ACC112 (cell line): ENCODE data around the gene RNF114.
A peak's percentile ranks its signal among the peaks of the same experiment; 100 is the strongest.
"Not testable (repeated sequence)": the region's sequence is repeated elsewhere in the genome, so short reads cannot be mapped to it uniquely, and the experiment has no call there.

Experiments
- H2AFZ ChIP-seq: fragments of 200-600 bp; sonication (generic); one replicate; pipeline ENCODE4 v1.6.0; 2017; ENCODE audit warnings: antibody characterized with exemption, low read length; ENCODE audit not compliant: unreplicated experiment
- H3K27ac ChIP-seq: fragments of 200-600 bp; sonication (generic); 2 replicates; pipeline ENCODE4 v1.5.1; 2014; ENCODE audit warnings: low read depth, mild to moderate bottlenecking, antibody characterized with exemption, low read length, moderate library complexity
- H3K27me3 ChIP-seq: fragments of 200-600 bp; sonication (generic); 2 replicates; pipeline ENCODE4 v1.6.1; 2014; ENCODE audit warnings: mild to moderate bottlenecking, antibody characterized with exemption, low read length, moderate library complexity, mixed read lengths; ENCODE audit not compliant: insufficient read depth
- H3K36me3 ChIP-seq: fragments of 200-600 bp; sonication (generic); 2 replicates; pipeline ENCODE4 v1.6.1; 2016; ENCODE audit warnings: mild to moderate bottlenecking, antibody characterized with exemption, low read length, moderate library complexity, mixed read lengths; ENCODE audit not compliant: insufficient read depth
- H3K4me1 ChIP-seq: fragments of 200-600 bp; sonication (generic); one replicate; pipeline ENCODE4 v1.6.1; 2016; ENCODE audit warnings: low read length, mixed read lengths; ENCODE audit not compliant: insufficient read depth, unreplicated experiment, control insufficient read depth
- H3K4me3 ChIP-seq: fragments of 200-600 bp; sonication (generic); 2 replicates; pipeline ENCODE4 v1.5.1; 2014; ENCODE audit warnings: mild to moderate bottlenecking, low read depth, low read length
- H3K79me2 ChIP-seq: fragments of 200-600 bp; sonication (generic); one replicate; pipeline ENCODE4 v1.6.0; 2016; ENCODE audit warnings: low read length; ENCODE audit not compliant: control insufficient read depth, unreplicated experiment, insufficient read depth

Gene RNF114

DNA sequence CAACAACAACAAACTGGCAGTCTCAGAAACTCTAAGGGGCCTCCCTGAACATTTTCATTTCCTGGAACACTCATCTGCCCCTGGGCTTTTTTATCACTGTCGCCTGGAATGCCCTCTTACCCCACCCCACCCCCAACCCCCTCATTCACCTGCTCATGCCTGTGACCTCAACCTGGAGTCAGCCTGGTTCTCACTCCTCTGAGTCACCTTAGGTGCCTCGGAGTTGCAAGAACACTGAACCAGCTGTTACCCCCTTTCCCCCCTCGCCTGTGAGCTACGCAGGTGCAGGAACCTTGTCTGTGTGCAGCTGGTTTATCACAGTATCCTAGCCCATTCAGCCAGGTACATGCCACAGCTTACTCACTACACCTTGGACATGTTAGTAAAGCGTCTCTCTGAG is 33.7 kb downstream of the RNF114 start:
- H3K79me2 ChIP-seq: no peaks in the 10 kb centered on the region
- H3K27ac ChIP-seq: no peak overlapping the region
- no peaks in the 10 kb centered on the region for H3K27me3 ChIP-seq
- no peak overlapping the region for H2AFZ ChIP-seq
- no peak overlapping the region for H3K4me3 ChIP-seq
- H3K4me1 ChIP-seq: peaks cover 12% of the 10 kb centered on the region
- H3K36me3 ChIP-seq: no peaks in the 10 kb centered on the region

DNA sequence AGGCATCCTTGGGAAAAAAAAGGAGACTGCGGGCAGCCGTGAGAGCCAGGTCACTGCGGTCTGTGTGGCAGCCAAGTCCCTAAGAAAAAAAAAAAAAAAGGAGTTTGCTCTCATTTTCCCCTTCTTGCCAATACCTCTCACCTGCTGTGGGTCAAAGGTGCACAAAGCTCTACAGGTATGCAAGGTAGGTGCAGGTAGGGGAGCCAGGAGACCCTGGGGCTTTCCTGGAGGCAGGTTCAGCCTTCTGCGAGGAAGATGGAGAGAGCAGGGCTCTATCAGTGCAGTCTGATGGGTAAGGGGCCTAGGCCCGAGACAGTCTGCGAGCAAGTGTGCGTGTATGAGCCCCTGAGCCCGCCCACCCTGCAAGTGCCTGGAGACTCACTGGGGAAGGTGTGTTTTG is 34.3 kb downstream of the RNF114 start:
- Histone ChIP-seq H3K79me2 (no peaks in the 10 kb centered on the region), H3K27me3 (no peaks in the 10 kb centered on the region), H3K36me3 (no peaks in the 10 kb centered on the region), H3K4me3 (no peak overlapping the region), H3K27ac (no peak overlapping the region), H2AFZ (no peak overlapping the region), H3K4me1 (peaks cover 12% of the 10 kb centered on the region)

DNA sequence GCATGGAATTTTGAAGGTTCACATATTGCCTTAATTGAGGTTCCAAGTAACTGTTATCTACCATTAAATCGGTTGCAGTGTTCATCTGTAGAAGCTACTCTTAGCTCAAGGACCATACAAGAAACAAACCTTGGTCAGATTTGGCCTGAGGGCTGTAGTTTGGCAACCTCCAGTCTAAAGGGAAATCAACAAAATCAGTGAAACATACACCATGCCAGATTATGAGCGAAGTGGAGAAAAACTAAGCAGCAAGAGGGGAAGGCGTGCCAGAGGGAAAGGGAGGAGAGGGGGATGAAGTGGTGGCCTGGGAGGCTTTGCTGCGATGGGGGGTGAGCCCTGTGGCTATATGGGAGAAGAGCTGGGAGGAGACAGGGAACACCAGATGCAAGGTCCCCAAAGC is 37.8 kb downstream of the RNF114 start:
- no peak overlapping the region for H3K27ac ChIP-seq
- no peaks in the 10 kb centered on the region for H3K36me3 ChIP-seq

DNA sequence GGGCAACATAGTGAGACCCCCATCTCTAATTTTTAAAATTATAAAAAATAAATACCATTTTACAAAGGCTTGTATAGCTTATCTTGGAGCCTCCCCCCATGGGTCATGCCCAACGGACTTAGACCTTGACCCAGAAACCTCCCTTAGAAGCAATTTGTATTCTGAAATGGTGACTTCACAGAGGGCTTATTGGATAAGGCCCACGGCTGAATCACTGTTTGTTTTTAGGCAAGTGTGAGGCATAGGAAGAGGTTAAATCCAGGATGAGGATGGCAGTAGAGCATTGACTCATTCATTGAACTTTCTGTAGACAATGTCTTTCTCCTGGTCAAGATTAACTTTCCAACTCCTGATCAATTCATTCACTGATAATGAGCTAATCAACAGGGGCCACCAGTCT is 40.3 kb downstream of the RNF114 start:
- H3K4me1 ChIP-seq: no peaks in the 10 kb centered on the region
- H3K79me2 ChIP-seq: no peaks in the 10 kb centered on the region
- no peak overlapping the region for H3K4me3 ChIP-seq
- no peaks in the 10 kb centered on the region for H3K27me3 ChIP-seq
- H3K27ac ChIP-seq: no peak overlapping the region
- no peak overlapping the region for H2AFZ ChIP-seq
- H3K36me3 ChIP-seq: no peaks in the 10 kb centered on the region

More for the DNA sequence above, 37.8 kb downstream of the RNF114 start:
- H3K4me1 ChIP-seq: peaks cover 4% of the 10 kb centered on the region
- no peaks in the 10 kb centered on the region for H3K79me2 ChIP-seq
- no peak overlapping the region for H2AFZ ChIP-seq
- no peak overlapping the region for H3K4me3 ChIP-seq
- H3K27me3 ChIP-seq: no peaks in the 10 kb centered on the region

DNA sequence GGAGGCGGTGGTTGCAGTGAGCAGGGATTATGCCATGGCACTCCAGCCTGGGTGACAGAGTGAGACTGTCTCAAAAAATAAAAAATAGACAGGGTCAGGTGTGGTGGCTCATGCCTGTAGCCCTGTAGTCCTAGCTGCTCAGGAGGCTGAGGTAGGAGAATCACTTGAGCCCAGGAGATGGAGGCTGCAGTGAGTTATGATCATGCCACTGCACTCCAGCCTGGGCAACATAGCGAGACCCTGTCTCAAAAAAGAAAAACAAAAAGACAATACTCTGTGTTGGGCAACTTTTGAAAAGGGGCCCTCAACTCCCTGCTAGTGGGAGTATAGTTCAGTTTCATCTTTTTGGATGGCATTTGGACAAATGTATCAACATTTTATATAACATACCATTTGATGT is 41.5 kb downstream of the RNF114 start:
- H3K27me3 ChIP-seq, H3K4me1 ChIP-seq, H3K4me3 ChIP-seq, H3K79me2 ChIP-seq, H2AFZ ChIP-seq, H3K36me3 ChIP-seq, H3K27ac ChIP-seq: not testable (repeated sequence)

DNA sequence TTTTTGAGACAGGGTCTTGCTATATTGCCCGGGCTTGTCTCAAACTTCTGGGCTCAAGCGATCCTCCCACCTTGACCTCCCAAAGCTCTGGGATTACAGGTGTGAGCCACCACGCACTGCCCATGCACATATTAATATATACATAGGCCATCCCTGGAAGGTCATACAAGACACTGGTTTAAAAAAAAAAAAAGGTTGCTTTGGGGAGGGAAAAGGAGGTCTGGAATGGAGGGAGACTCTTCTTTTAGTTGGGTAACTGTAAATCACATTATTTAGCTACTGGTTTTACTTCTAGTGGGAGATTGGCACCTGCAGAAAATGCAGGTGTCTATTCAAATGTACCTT is 42.5 kb downstream of the RNF114 start:
- Histone ChIP-seq H3K79me2 (peaks cover 8% of the 10 kb centered on the region), H3K27ac (no peak overlapping the region), H3K4me1 (no peaks in the 10 kb centered on the region), H3K27me3 (no peaks in the 10 kb centered on the region), H2AFZ (no peak overlapping the region), H3K36me3 (no peaks in the 10 kb centered on the region), H3K4me3 (no peak overlapping the region)

DNA sequence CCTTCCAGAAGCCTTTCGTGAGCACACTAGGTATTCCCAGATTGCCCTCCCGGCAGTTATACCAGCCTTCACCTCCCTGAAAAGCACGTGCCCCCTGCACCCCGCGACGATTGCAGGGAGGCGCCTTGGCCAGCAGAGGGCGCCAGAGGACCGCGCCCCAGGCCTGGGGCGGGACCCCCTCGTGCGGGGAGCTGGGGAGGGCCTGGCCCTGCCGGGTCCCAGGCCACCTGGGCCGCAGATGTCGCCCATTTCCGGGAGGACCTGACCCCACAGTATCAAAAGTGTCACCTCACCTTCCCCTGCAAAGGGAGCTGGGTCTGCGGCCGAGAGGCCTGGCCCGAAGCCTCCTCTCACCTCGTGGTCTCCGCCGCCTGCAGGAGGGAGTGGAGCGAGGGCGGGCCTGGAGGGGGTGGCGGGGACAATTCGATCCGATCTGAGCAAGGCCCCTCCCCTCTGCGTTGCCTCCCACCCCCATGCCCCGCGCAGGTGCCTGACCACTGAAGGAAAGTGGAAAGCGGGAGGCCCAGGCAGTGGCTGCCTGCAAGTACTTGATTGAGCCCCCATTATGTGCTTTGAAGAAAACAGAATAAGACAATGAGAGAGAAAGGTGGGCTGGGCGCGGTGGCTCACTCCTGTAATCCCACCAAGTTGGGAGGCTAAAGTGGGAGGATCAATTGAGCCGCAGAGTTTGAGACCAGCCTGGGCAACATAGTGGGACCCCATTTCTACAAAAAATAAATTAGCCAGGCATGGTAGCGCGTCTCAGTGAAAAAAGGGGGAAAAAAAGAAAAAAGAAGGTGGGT is 43.0 kb downstream of the RNF114 start:
- H2AFZ ChIP-seq: peak overlapping the region; percentile 53
- H3K27ac ChIP-seq: no peak overlapping the region
- H3K36me3 ChIP-seq: no peaks in the 10 kb centered on the region

DNA sequence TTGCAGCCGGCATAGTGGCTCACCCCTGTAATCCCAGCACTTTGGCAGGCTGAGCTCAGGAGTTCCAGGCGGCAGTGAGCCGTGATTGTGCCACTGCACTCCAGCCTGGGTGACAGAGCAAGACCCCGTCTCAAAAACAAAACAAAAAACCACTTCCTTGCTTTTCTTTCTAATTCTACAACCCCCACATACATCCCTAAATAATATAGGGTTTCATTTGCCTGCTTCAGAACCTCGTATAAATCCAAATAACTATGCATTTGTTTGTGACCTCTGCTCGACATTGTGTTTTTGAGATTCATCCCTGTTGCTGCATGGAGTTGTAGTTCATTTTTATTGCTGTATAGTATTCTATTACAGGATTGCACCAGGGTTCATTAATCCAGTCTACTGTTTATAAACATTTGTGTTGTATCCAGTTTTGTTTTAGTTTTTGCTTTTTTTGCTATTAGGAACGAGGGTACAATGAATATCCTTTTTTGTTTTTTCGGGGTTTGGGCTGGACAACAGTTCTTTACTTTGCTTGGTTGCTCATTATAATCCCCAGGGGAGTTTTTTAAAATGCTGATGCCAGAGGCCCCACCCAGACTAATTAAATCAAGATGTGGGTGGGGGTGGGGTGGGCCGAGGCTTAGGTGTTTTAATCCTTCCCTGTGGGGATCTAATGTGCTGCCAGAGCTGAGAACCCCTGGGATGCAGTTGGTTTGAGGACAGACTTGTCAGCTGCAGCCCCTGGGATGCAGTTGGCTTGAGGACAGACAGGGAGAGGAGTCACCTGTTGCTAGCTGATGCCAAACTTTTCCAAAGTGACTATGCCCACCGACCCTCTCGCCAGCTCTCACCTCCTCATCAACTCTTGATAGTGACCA is 44.2 kb downstream of the RNF114 start:
- peaks cover 11% of the 10 kb centered on the region for H3K4me1 ChIP-seq
- H3K4me3 ChIP-seq: no peak overlapping the region
- no peaks in the 10 kb centered on the region for H3K27me3 ChIP-seq
- H3K79me2 ChIP-seq: peaks cover 26% of the 10 kb centered on the region
- H3K27ac ChIP-seq: no peak overlapping the region
- H3K36me3 ChIP-seq: no peaks in the 10 kb centered on the region
- no peak overlapping the region for H2AFZ ChIP-seq

More for the DNA sequence above, 43.0 kb downstream of the RNF114 start:
- H3K79me2 ChIP-seq: peaks cover 14% of the 10 kb centered on the region
- no peaks in the 10 kb centered on the region for H3K27me3 ChIP-seq
- H3K4me1 ChIP-seq: no peaks in the 10 kb centered on the region
- H3K4me3 ChIP-seq: peak overlapping the region; percentile 45

DNA sequence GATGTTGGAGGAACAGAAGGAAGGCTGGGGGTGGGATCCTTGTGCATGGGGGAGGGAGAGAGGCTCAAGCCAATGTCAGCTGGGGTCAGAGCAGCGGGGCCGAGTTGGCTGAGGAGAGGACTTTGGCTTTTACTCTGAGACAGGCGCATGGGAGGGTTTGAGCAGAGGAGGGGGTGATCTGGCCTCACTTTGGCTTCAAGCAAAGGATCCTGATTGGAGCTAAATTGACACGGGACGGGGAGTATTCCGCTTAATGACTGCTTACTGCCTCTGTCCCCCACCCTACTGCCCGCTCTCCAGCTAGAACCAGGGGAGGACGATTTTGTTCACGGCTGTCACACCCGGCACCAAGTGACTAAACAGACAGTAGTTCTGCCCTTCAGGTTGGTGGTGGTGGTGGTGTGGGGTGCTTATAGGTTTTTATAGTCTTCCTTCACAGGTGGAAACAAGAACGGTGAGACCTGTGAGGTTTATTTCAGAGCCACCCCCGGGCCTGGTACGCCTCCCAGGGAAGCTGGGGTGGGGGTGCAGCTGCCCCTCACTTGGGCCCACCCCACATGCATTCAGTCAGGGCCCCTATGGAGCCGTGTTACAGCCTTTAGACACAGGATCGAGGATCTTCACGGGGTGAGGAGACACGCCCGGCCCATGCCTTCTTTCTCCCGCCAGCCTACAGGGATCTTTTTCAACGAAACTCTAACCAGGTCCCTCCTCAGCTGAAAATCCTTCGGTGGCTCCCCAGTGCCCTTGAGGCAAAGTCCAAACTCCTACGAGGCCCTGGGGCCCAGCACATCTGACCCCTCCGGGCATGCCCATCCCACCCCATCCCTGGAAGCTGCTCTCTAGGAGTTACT is 45.2 kb downstream of the RNF114 start:
- Histone ChIP-seq H3K79me2 (peaks cover 36% of the 10 kb centered on the region), H3K36me3 (no peaks in the 10 kb centered on the region), H3K4me1 (peaks cover 22% of the 10 kb centered on the region), H3K27ac (no peak overlapping the region), H2AFZ (no peak overlapping the region), H3K4me3 (no peak overlapping the region), H3K27me3 (no peaks in the 10 kb centered on the region)

DNA sequence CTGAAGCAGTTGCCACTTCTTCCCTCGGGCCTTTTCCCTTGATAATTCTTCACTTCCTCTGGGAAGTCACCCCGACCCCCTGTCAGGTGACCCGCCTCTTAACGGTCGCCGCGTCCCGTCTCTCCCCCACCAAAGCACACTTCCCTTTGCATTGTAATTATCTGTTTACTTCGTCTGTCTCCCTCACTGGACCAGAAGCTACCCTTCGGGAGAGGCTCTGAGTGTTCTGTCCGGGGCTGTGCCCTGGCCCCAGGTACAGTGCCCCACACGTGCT is 45.8 kb downstream of the RNF114 start:
- H3K4me1 ChIP-seq: peaks cover 27% of the 10 kb centered on the region
- H3K27ac ChIP-seq: no peak overlapping the region
- no peak overlapping the region; the same call in 1 of the 2 replicates for H3K4me3 ChIP-seq
- H3K36me3 ChIP-seq: no peaks in the 10 kb centered on the region
- H3K27me3 ChIP-seq: no peaks in the 10 kb centered on the region
- H2AFZ ChIP-seq: no peak overlapping the region
- H3K79me2 ChIP-seq: peaks cover 40% of the 10 kb centered on the region
